Activated naive CD4-positive, alpha-beta T cell treated with anti-CD3 and anti-CD28 coated beads, Interleukin-2, amount 10 ng/mL, durations not matched to agents 7 days and 5 days (primary cell): ENCODE results near the gene PLCXD1.
"Not testable (repeated sequence)": the region's sequence is repeated elsewhere in the genome, so short reads cannot be mapped to it uniquely, and the experiment has no call there.

ENCODE experiments used
- CTCF ChIA-PET: fragments of 350-600 bp; sonication (Branson Sonifier 250); formaldehyde crosslinking; loops from one replicate; lab custom pipeline; 2021; ENCODE audit warnings: antibody characterized with exemption; lab: Charles Lee
- DNase-seq: peaks from one replicate; pipeline ENCODE4 v3.0.0-alpha.2; 2020
- H3K27ac Mint-ChIP-seq: one replicate; pipeline ENCODE4 v1.8.0; 2021; ENCODE audit warnings: mild to moderate bottlenecking, moderate library complexity, mixed read lengths
- H3K27me3 Mint-ChIP-seq: one replicate; pipeline ENCODE4 v1.8.0; 2021; ENCODE audit warnings: mild to moderate bottlenecking, mixed read lengths
- H3K36me3 Mint-ChIP-seq: one replicate; pipeline ENCODE4 v1.8.0; 2021; ENCODE audit warnings: mixed read lengths
- H3K4me1 Mint-ChIP-seq: one replicate; pipeline ENCODE4 v1.8.0; 2021; ENCODE audit warnings: mixed read lengths
- H3K4me3 Mint-ChIP-seq: one replicate; pipeline ENCODE4 v1.8.0; 2021; ENCODE audit warnings: mild to moderate bottlenecking, moderate library complexity, mixed read lengths
- H3K9me3 Mint-ChIP-seq: one replicate; pipeline ENCODE4 v1.8.0; 2021; ENCODE audit warnings: mixed read lengths

Gene PLCXD1

GRCh38 chrX:314781-315595, 33.8 kb downstream of the PLCXD1 start:
- H3K9me3 Mint-ChIP-seq: no peaks in the 10 kb centered on the region
- H3K27ac Mint-ChIP-seq: no peak overlapping the region
- H3K36me3 Mint-ChIP-seq: peaks cover 26% of the 10 kb centered on the region
- no peak for DNase-seq
- H3K27me3 Mint-ChIP-seq: no peaks in the 10 kb centered on the region
- CTCF ChIA-PET: no interaction called here
- H3K4me3 Mint-ChIP-seq: no peak overlapping the region
- H3K4me1 Mint-ChIP-seq: peaks cover 12% of the 10 kb centered on the region

GRCh38 chrX:316351-317325, 35.5 kb downstream of the PLCXD1 start:
- Mint-ChIP-seq H3K9me3 (no peaks in the 10 kb centered on the region), H3K36me3 (peaks cover 24% of the 10 kb centered on the region), H3K27ac (peak overlapping the region; percentile 77), H3K4me1 (peaks cover 19% of the 10 kb centered on the region), H3K4me3 (peak overlapping the region; percentile 54), H3K27me3 (no peaks in the 10 kb centered on the region)
- DNase-seq: no peak
- CTCF ChIA-PET: no interaction called here

GRCh38 chrX:317424-318067, 36.4 kb downstream of the PLCXD1 start:
- H3K4me1 Mint-ChIP-seq: peaks cover 21% of the 10 kb centered on the region
- H3K4me3 Mint-ChIP-seq: peak overlapping the region; percentile 74
- peak overlapping the region; percentile 99 for H3K27ac Mint-ChIP-seq
- H3K36me3 Mint-ChIP-seq: peaks cover 18% of the 10 kb centered on the region
- no peaks in the 10 kb centered on the region for H3K9me3 Mint-ChIP-seq
- CTCF ChIA-PET: no interaction called here
- DNase-seq: no peak
- H3K27me3 Mint-ChIP-seq: peaks cover 3% of the 10 kb centered on the region

GRCh38 chrX:318068-318738, 37.0 kb downstream of the PLCXD1 start:
- H3K27ac Mint-ChIP-seq: peak overlapping the region; percentile 99
- no peaks in the 10 kb centered on the region for H3K9me3 Mint-ChIP-seq
- peak overlapping the region; percentile 81 for H3K4me3 Mint-ChIP-seq
- H3K4me1 Mint-ChIP-seq: peaks cover 27% of the 10 kb centered on the region
- CTCF ChIA-PET: no interaction called here
- peaks cover 17% of the 10 kb centered on the region for H3K36me3 Mint-ChIP-seq
- H3K27me3 Mint-ChIP-seq: peaks cover 9% of the 10 kb centered on the region
- DNase-seq: peak; percentile 100

GRCh38 chrX:318739-319578, 37.8 kb downstream of the PLCXD1 start, which contains the start of gene GTPBP6:
TSS of gene GTPBP6 (minus strand) at chrX:318796. CDS start at chrX:318787, 9 bp downstream.
- CTCF ChIA-PET: no interaction called here
- Mint-ChIP-seq H3K4me1 (peaks cover 32% of the 10 kb centered on the region), H3K27me3 (peaks cover 15% of the 10 kb centered on the region), H3K4me3 (peak within 1 kb of the TSS; percentile 81), H3K9me3 (no peaks in the 10 kb centered on the region), H3K36me3 (peaks cover 10% of the 10 kb centered on the region), H3K27ac (peak within 1 kb of the TSS; percentile 99)
- peak; percentile 99 for DNase-seq

- Mint-ChIP-seq H3K27ac (peak overlapping the region; percentile 86), H3K4me3 (peak overlapping the region; percentile 81), H3K27me3 (peaks cover 20% of the 10 kb centered on the region), H3K36me3 (peaks cover 8% of the 10 kb centered on the region), H3K9me3 (no peaks in the 10 kb centered on the region), H3K4me1 (peaks cover 32% of the 10 kb centered on the region)
- CTCF ChIA-PET: no interaction called here
- DNase-seq: peak; percentile 41
Measured at GRCh38 chrX:319579-320125, 38.5 kb downstream of the PLCXD1 start.

- H3K4me3 Mint-ChIP-seq: peak overlapping the region; percentile 81
- H3K36me3 Mint-ChIP-seq: peaks cover 8% of the 10 kb centered on the region
- peak overlapping the region; percentile 86 for H3K27ac Mint-ChIP-seq
- no peaks in the 10 kb centered on the region for H3K9me3 Mint-ChIP-seq
- H3K27me3 Mint-ChIP-seq: peaks cover 20% of the 10 kb centered on the region
- H3K4me1 Mint-ChIP-seq: peaks cover 36% of the 10 kb centered on the region
- CTCF ChIA-PET: no interaction called here
- peak; percentile 42 for DNase-seq
Measured at GRCh38 chrX:320126-320783, 39.1 kb downstream of the PLCXD1 start.

GRCh38 chrX:323721-324628, 42.8 kb downstream of the PLCXD1 start:
- CTCF ChIA-PET: no interaction called here
- H3K4me1 Mint-ChIP-seq: peaks cover 24% of the 10 kb centered on the region
- DNase-seq: peak; percentile 60
- H3K9me3 Mint-ChIP-seq: no peaks in the 10 kb centered on the region
- H3K27ac Mint-ChIP-seq: no peak overlapping the region
- peaks cover 2% of the 10 kb centered on the region for H3K36me3 Mint-ChIP-seq
- H3K4me3 Mint-ChIP-seq: no peak overlapping the region
- peaks cover 20% of the 10 kb centered on the region for H3K27me3 Mint-ChIP-seq

GRCh38 chrX:324664-325063, 43.5 kb downstream of the PLCXD1 start:
- Mint-ChIP-seq H3K27me3 (peaks cover 20% of the 10 kb centered on the region), H3K4me1 (peaks cover 24% of the 10 kb centered on the region)
- DNase-seq: peak; percentile 47
- CTCF ChIA-PET, H3K9me3 Mint-ChIP-seq, H3K36me3 Mint-ChIP-seq, H3K27ac Mint-ChIP-seq, H3K4me3 Mint-ChIP-seq: not testable (repeated sequence)

GRCh38 chrX:327660-328126, 46.5 kb downstream of the PLCXD1 start:
- Mint-ChIP-seq H3K4me3 (no peak overlapping the region), H3K36me3 (no peaks in the 10 kb centered on the region), H3K27me3 (peaks cover 36% of the 10 kb centered on the region), H3K27ac (peak overlapping the region; percentile 67), H3K4me1 (peaks cover 14% of the 10 kb centered on the region), H3K9me3 (peaks cover 2% of the 10 kb centered on the region)
- no peak for DNase-seq
- CTCF ChIA-PET: no interaction called here

GRCh38 chrX:329291-329910, 48.2 kb downstream of the PLCXD1 start:
- H3K4me3 Mint-ChIP-seq: no peak overlapping the region
- H3K27ac Mint-ChIP-seq: no peak overlapping the region
- H3K9me3 Mint-ChIP-seq: peaks cover 2% of the 10 kb centered on the region
- no peaks in the 10 kb centered on the region for H3K36me3 Mint-ChIP-seq
- DNase-seq: no peak
- H3K27me3 Mint-ChIP-seq: peaks cover 21% of the 10 kb centered on the region
- CTCF ChIA-PET: no interaction called here
- peaks cover 5% of the 10 kb centered on the region for H3K4me1 Mint-ChIP-seq
